ENCODE results near the gene STOX2.
A peak's percentile ranks its signal among the peaks of the same experiment; 100 is the strongest.

The STOX2 gene

DNA sequence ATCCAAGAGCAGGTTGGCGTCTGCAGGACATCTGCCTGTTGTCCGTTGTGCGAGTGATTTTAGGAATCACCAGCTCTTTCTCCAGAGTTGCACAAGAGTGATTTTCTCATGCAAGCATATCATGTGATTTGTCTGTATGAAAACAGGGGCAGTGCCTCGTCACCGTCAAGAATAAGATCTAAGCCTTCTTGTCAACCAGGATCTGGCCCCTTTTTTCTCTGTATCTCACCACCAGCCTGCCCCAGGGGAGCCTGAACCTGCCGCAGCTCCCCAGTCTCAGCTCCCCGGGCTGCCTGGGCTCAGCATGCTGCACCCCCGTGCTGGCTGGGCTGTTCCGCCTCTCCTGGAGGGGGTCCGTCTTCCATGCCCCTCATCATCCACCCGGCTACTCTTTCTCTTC lies 90.5 kb downstream of the STOX2 start:
- Histone ChIP-seq H3K9me3 (ENCODE audit: insufficient read depth, low read depth, low read length) (no peaks in the 10 kb centered on the region), H3K27ac (ENCODE audit: low read depth, low read length) (no peak overlapping the region), H2BK12ac (ENCODE audit: low read length) (no peak overlapping the region), H3K79me2 (ENCODE audit: control insufficient read depth, insufficient read depth, low read length, poor library complexity) (no peaks in the 10 kb centered on the region), H3K18ac (ENCODE audit: low read length) (no peak overlapping the region), H4K12ac (ENCODE audit: low read depth, low read length) (no peak overlapping the region), H3K36me3 (ENCODE audit: control insufficient read depth in 1 of 2, insufficient read depth in 2 of 2, low read length in 2 of 2) (no peaks in the 10 kb centered on the region), H4K91ac (ENCODE audit: low read depth, low read length) (no peak overlapping the region), H3K4me3 (ENCODE audit: low read depth, low read length) (no peak overlapping the region), H2BK5ac (ENCODE audit: low read depth, low read length, poor library complexity) (no peak overlapping the region), H3K4me1 (ENCODE audit: control insufficient read depth in 1 of 2, insufficient read depth in 2 of 2, low read length in 2 of 2) (no peaks in the 10 kb centered on the region), H3K23ac (ENCODE audit: low read length) (no peak overlapping the region), H2BK120ac (ENCODE audit: insufficient read depth, low read length, poor library complexity) (no peak overlapping the region), H3K79me1 (ENCODE audit: low read length) (no peaks in the 10 kb centered on the region), H4K8ac (ENCODE audit: low read depth, low read length) (no peak overlapping the region), H3K14ac (ENCODE audit: low read length) (no peak overlapping the region), H3K9ac (ENCODE audit: low read length) (no peak overlapping the region), H3K27me3 (ENCODE audit: insufficient read depth, low read length) (no peaks in the 10 kb centered on the region), H2AK5ac (ENCODE audit: low read length) (no peak overlapping the region), H2AFZ (ENCODE audit: insufficient read depth, low read length, poor library complexity) (no peak overlapping the region), H3K4ac (ENCODE audit: low read depth, low read length) (no peak overlapping the region), H3K4me2 (ENCODE audit: low read length) (no peak overlapping the region)
- WGBS (ENCODE audit: extremely low coverage, insufficient coverage, insufficient read length), result no CpG with 5 or more reads among the region's 11 CpGs
- peak in 1 of 2 donors; percentile 31 for DNase-seq

- no peak overlapping the region for H2BK5ac ChIP-seq (ENCODE audit: low read depth, low read length, poor library complexity)
- H3K9ac ChIP-seq (ENCODE audit: low read length), result peak overlapping the region; percentile 23
- no peak overlapping the region for H4K91ac ChIP-seq (ENCODE audit: low read depth, low read length)
- no peaks in the 10 kb centered on the region for H3K27me3 ChIP-seq (ENCODE audit: insufficient read depth, low read length)
- no peak overlapping the region for H3K4me2 ChIP-seq (ENCODE audit: low read length)
- H3K79me1 ChIP-seq (ENCODE audit: low read length), result no peaks in the 10 kb centered on the region
- H4K8ac ChIP-seq (ENCODE audit: low read depth, low read length), result no peak overlapping the region
- H3K14ac ChIP-seq (ENCODE audit: low read length), result no peak overlapping the region
- H2AK5ac ChIP-seq (ENCODE audit: low read length), result no peak overlapping the region
- H3K36me3 ChIP-seq (ENCODE audit: control insufficient read depth in 1 of 2, insufficient read depth in 2 of 2, low read length in 2 of 2), result no peaks in the 10 kb centered on the region
- no peaks in the 10 kb centered on the region for H3K9me3 ChIP-seq (ENCODE audit: insufficient read depth, low read depth, low read length)
- no peak overlapping the region for H2BK12ac ChIP-seq (ENCODE audit: low read length)
- no peaks in the 10 kb centered on the region for H3K4me1 ChIP-seq (ENCODE audit: control insufficient read depth in 1 of 2, insufficient read depth in 2 of 2, low read length in 2 of 2)
- H3K27ac ChIP-seq (ENCODE audit: low read depth, low read length), result no peak overlapping the region
- no peak overlapping the region for H3K23ac ChIP-seq (ENCODE audit: low read length)
- H3K79me2 ChIP-seq (ENCODE audit: control insufficient read depth, insufficient read depth, low read length, poor library complexity), result no peaks in the 10 kb centered on the region
- no peak overlapping the region for H2AFZ ChIP-seq (ENCODE audit: insufficient read depth, low read length, poor library complexity)
- DNase-seq, result peak; percentile 59 to 76
- no peak overlapping the region for H3K4me3 ChIP-seq (ENCODE audit: low read depth, low read length)
- WGBS (ENCODE audit: extremely low coverage, insufficient coverage, insufficient read length), result no CpG with 5 or more reads among the region's 4 CpGs
- H3K4ac ChIP-seq (ENCODE audit: low read depth, low read length), result no peak overlapping the region
- no peak overlapping the region for H4K12ac ChIP-seq (ENCODE audit: low read depth, low read length)
- no peak overlapping the region for H3K18ac ChIP-seq (ENCODE audit: low read length)
- H2BK120ac ChIP-seq (ENCODE audit: insufficient read depth, low read length, poor library complexity), result no peak overlapping the region
These were observed 91.8 kb downstream of the STOX2 start for GRCh38 chr4:183996868-183997267.

DNA sequence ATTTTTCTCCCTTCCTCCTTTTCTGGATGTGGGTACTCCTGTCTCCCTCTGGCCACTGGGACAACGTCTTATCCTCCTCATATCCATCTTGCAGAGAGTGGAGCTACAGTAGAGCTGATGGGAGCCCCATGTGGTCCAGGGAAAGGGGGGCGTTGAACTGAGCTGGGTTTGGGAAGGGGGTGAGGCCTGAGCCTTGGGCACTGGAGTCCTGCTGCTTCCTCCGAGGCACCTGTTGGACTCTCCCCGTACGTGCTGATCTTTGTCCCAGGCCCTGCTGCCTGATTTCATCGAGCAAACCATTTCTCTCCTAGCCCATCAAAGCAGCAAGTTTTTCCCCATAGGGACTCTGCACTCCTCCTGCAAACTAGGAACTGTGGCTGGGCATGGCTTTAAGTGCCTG lies 94.3 kb downstream of the STOX2 start:
- Histone ChIP-seq H3K9ac (ENCODE audit: low read length) (no peak overlapping the region), H3K4me2 (ENCODE audit: low read length) (no peak overlapping the region), H3K27me3 (ENCODE audit: insufficient read depth, low read length) (no peaks in the 10 kb centered on the region), H3K79me2 (ENCODE audit: control insufficient read depth, insufficient read depth, low read length, poor library complexity) (no peaks in the 10 kb centered on the region), H3K4me1 (ENCODE audit: control insufficient read depth in 1 of 2, insufficient read depth in 2 of 2, low read length in 2 of 2) (no peaks in the 10 kb centered on the region), H3K14ac (ENCODE audit: low read length) (no peak overlapping the region), H3K4ac (ENCODE audit: low read depth, low read length) (no peak overlapping the region), H4K8ac (ENCODE audit: low read depth, low read length) (no peak overlapping the region), H3K4me3 (ENCODE audit: low read depth, low read length) (no peak overlapping the region), H3K9me3 (ENCODE audit: insufficient read depth, low read depth, low read length) (peaks cover 2% of the 10 kb centered on the region), H2BK12ac (ENCODE audit: low read length) (no peak overlapping the region), H3K27ac (ENCODE audit: low read depth, low read length) (no peak overlapping the region), H4K91ac (ENCODE audit: low read depth, low read length) (no peak overlapping the region), H3K18ac (ENCODE audit: low read length) (no peak overlapping the region), H2BK120ac (ENCODE audit: insufficient read depth, low read length, poor library complexity) (no peak overlapping the region), H4K12ac (ENCODE audit: low read depth, low read length) (no peak overlapping the region), H3K36me3 (ENCODE audit: control insufficient read depth in 1 of 2, insufficient read depth in 2 of 2, low read length in 2 of 2) (peaks cover 0 to 3% of the 10 kb centered on the region in 2 experiments), H2AFZ (ENCODE audit: insufficient read depth, low read length, poor library complexity) (no peak overlapping the region), H2AK5ac (ENCODE audit: low read length) (no peak overlapping the region), H3K79me1 (ENCODE audit: low read length) (no peaks in the 10 kb centered on the region), H3K23ac (ENCODE audit: low read length) (no peak overlapping the region), H2BK5ac (ENCODE audit: low read depth, low read length, poor library complexity) (no peak overlapping the region)
- no CpG with 5 or more reads among the region's 6 CpGs for WGBS (ENCODE audit: extremely low coverage, insufficient coverage, insufficient read length)
- no peak for DNase-seq

- Histone ChIP-seq H3K23ac (ENCODE audit: low read length) (no peak overlapping the region), H3K27me3 (ENCODE audit: insufficient read depth, low read length) (no peaks in the 10 kb centered on the region), H3K4ac (ENCODE audit: low read depth, low read length) (no peak overlapping the region), H3K4me3 (ENCODE audit: low read depth, low read length) (no peak overlapping the region), H2BK120ac (ENCODE audit: insufficient read depth, low read length, poor library complexity) (no peak overlapping the region), H3K9me3 (ENCODE audit: insufficient read depth, low read depth, low read length) (peaks cover 2% of the 10 kb centered on the region), H3K79me1 (ENCODE audit: low read length) (no peaks in the 10 kb centered on the region), H3K14ac (ENCODE audit: low read length) (no peak overlapping the region), H3K9ac (ENCODE audit: low read length) (no peak overlapping the region), H2BK12ac (ENCODE audit: low read length) (no peak overlapping the region), H4K12ac (ENCODE audit: low read depth, low read length) (no peak overlapping the region), H4K91ac (ENCODE audit: low read depth, low read length) (no peak overlapping the region), H4K8ac (ENCODE audit: low read depth, low read length) (no peak overlapping the region), H3K4me2 (ENCODE audit: low read length) (no peak overlapping the region), H3K79me2 (ENCODE audit: control insufficient read depth, insufficient read depth, low read length, poor library complexity) (no peaks in the 10 kb centered on the region), H3K36me3 (ENCODE audit: control insufficient read depth in 1 of 2, insufficient read depth in 2 of 2, low read length in 2 of 2) (peaks cover 0 to 3% of the 10 kb centered on the region in 2 experiments), H3K18ac (ENCODE audit: low read length) (no peak overlapping the region), H3K27ac (ENCODE audit: low read depth, low read length) (no peak overlapping the region), H2AFZ (ENCODE audit: insufficient read depth, low read length, poor library complexity) (no peak overlapping the region), H2AK5ac (ENCODE audit: low read length) (no peak overlapping the region), H3K4me1 (ENCODE audit: control insufficient read depth in 1 of 2, insufficient read depth in 2 of 2, low read length in 2 of 2) (no peaks in the 10 kb centered on the region), H2BK5ac (ENCODE audit: low read depth, low read length, poor library complexity) (no peak overlapping the region)
- no CpG with 5 or more reads among the region's 26 CpGs for WGBS (ENCODE audit: extremely low coverage, insufficient coverage, insufficient read length)
- no peak for DNase-seq
These were observed 95.6 kb downstream of the STOX2 start for GRCh38 chr4:184000457-184001396.
